UCSD-AML1 (cell line): ENCODE measurements around the gene MYBPHL.
"Not testable (repeated sequence)": the region's sequence is repeated elsewhere in the genome, so short reads cannot be mapped to it uniquely, and the experiment has no call there.

Experiments used
- DNase-seq: peaks from one replicate; lab custom pipeline; 2025; ENCODE audit not compliant: unreplicated experiment; lab: John Stamatoyannopoulos, UW

The MYBPHL gene

GRCh38 chr1:109307274-109308021 lies 637 bp upstream of the MYBPHL start:
- peak; percentile 40 for DNase-seq

DNA sequence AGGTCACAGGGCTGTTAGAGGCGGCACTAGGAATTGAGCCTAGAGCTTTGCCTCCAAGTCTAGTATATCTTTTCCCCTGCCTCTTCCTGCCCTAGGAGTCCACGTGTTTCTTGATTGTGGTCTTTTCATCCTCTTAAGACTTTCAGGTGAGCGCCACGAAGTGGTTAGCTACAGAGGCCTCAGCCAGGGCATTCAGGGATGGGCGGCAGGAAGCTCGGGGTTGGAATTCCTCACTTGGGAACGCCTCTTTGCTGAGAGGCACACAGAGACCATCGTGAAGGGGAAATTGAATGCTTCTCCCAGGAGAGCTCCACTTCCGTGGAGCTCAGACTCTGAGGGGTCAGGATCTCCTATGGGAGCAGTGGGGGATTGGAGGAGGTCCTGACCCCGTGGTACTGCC lies 820 bp downstream of the MYBPHL start:
- DNase-seq: not testable (repeated sequence)

DNA sequence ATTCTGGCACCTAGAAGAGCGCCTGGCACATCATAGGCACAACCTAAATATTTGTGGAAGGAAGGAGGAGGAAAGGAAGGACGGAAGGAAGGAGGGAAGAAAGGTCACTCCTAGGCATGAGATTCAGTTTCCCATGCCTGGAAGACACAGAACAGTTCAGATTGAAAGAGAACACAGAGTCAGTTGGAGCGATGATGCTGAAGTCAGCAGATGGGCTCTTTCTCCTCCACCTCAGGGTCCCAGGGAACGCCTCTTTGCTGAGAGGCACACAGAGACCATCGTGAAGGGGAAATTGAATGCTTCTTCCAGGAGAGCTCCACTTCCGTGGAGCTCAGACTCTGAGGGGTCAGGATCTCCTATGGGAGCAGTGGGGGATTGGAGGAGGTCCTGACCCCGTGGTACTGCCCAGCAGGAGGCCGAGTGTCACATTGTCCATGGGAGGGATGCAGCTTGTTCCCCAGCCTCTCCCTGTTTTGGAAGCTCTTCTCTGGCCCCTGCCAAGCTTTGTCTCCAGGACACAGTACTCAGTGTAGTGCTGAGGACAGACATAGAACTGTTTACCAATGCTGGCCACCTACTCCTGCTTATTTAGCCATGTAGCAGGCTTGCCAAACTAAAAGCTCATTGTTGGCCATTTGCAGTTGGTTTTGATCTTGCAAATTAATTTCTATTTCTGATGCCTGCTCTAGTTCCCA lies 2.4 kb downstream of the MYBPHL start:
- no peak for DNase-seq

DNA sequence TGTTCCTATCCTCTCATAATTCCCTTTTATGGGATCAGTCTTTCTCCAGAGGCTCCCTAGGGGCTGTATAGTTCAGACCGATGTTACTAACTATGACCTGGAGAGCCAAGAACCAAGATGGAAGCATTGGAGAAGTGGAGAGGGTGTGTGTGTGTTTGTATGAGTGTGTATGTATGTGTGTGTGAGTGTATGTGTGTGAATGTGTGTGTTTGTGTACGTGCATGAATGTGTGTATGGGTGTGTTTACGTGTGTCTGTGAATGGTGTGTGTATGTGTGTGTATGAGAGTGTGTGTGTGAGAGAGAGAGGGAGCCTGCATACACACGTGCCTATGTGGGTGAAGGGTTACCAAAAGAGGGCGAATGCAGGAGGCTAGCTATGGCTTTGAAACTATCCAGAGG lies 4.9 kb downstream of the MYBPHL start:
- no peak for DNase-seq

DNA sequence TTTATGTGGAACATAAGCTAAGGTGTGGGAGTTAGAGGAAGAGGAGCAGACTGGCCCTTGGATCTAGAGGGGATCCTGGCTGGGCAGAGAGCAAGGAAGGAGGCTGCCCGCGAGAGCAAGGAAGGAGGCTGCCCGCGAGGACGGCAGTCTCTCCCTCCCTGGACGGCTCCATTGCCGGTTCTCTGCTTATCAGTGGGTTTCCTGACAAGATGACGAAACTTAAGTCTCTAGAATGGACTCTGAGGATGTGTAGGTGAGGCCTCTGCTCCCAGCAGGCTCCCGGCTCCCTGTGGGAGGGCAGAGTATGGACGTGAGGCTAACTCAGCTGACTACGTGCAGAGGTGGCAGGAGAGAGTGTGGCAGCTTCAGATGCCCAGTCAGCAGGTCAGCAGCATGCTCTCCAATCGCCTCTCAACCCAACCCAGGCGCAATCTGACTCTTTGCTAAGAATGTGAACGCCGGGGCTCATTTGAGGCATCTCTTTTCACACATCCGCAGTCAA lies 6.1 kb downstream of the MYBPHL start:
- DNase-seq: no peak

DNA sequence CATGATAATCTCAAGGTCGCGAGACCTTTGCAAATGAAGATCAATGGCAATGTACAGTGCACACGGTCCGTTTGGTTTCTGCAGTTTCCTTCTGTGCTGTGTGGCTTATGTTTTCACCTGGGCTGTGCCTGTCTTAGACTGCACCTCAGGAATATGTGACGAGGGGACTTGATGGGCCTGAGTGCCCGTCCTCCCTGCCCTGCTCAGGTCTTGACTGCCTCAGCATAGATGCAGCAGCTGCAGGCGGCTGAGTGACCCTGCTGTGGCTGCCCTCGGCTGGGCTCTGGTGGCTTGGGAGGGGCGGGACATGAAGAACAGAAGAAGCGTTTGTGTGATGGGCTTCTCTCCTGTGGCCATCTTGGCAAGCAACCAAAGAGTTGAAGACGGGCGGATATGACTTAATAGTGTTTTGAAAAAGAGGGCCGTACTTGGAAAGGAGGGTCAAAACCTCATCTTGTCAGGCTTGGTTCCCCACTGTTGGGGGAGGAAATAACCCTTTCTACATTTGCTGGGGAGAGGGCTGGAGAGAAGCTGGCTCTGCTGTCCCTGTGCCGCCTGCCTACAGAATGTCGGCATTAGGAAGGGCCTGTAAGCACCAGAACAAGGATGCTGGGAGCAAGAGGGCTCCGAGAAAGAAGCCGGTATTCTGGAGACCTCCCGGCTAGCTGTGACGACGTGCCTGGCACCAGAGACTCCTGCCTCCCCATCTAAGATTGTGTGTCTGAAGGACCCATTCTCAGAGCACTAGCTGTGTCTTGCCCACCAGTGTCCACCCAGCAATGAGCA lies 7.1 kb downstream of the MYBPHL start:
- DNase-seq: no peak

- DNase-seq: no peak
These were observed 7.9 kb downstream of the MYBPHL start for GRCh38 chr1:109298666-109299557.

GRCh38 chr1:109296782-109297181 lies 10.0 kb downstream of the MYBPHL start:
- DNase-seq: no peak

GRCh38 chr1:109295712-109296415 lies 10.9 kb downstream of the MYBPHL start:
- no peak for DNase-seq

DNA sequence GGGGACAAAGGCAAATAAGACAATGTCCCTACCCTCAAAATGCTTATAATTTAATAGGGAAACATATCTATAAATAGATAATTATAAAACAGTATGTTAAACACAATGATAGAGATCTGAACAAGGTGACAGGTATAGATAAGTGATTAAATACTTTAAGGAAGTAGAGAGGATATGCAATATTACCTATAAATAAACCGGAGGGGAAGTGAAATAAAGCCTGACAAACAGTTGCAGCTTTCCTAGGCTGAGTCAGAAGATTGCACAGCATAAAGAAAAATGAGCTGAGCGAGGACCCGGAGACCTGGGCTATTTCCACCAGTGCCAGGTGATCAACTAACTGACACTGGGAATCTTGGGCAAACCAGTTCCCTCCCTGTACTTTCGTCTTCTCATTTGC lies 12.3 kb downstream of the MYBPHL start:
- DNase-seq: no peak

DNA sequence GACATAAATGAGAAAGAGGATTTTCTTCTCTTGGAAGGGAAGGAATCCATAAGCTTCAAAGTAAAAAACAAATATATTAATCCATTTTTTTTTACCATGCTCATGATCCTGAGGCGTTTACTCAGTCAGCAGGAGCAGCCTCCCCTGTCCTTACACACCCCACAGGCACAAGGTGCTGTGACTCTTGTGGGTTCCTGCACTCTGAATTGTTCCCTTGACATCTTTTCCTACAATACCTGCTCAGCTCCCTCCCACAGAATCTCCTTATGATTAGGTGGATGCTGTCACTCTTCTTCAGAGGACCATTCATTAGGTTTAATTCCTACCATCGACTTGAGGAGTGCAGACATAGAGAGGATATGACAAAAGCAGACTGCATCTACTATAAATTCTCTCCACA lies 13.8 kb downstream of the MYBPHL start:
- DNase-seq: no peak

- no peak for DNase-seq
These were observed 14.4 kb downstream of the MYBPHL start for GRCh38 chr1:109292364-109292763.

DNA sequence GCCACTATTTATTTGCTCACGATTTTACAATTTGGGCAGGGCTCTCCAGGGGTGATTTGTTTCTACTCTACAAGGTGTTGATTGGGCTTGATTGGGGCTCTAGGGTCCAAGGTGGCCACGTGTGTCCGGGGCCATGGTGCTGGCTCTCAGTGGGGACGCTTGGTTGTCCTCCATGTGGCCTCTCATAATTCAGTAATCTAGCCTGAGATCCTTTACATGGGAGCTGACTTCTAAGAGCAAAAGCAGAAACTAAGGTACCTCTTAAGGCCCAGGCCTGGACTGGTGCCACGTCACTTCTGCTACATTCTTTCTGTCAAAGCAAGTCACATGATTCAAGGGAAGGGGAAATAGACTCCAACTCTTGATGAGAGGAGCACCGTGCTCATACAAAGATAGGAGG lies 15.8 kb downstream of the MYBPHL start:
- no peak for DNase-seq

DNA sequence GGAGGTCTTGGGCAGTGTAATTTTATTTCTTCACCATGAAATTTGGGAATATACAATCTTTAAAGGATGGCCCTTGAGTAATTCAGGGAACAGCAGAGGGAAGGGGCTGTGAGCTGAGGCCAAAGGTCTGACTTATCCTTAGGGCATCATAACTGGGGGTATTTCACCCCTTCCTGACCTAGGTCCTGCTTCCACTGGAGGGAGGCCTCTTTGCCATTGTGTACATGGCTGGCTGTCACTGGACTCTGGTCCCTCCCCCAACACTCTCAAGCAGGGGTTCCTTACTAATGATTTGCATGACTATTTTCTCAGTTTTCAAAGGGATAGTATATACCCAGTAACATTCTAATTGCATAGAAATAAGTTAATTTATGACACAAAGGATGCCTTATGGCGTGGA lies 16.7 kb downstream of the MYBPHL start:
- no peak for DNase-seq

DNA sequence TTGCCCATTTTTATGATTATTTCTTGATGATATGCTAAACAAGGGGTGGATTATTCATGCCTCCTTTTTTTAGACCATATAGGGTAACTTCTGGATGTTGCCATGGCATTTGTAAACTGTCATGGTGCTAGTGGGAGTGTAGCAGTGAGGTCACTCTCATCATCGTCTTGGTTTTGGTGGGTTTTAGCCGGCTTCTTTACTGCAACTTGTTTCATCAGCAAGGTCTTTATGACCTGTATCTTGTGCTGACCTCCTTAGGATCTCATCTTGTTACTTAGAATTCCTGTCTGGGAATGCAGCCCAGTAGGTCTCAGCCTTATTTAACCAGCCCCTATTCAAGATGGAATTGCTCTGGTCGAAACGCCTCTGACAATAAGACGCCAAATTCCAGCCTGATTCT lies 20.0 kb downstream of the MYBPHL start:
- not testable (repeated sequence) for DNase-seq

DNA sequence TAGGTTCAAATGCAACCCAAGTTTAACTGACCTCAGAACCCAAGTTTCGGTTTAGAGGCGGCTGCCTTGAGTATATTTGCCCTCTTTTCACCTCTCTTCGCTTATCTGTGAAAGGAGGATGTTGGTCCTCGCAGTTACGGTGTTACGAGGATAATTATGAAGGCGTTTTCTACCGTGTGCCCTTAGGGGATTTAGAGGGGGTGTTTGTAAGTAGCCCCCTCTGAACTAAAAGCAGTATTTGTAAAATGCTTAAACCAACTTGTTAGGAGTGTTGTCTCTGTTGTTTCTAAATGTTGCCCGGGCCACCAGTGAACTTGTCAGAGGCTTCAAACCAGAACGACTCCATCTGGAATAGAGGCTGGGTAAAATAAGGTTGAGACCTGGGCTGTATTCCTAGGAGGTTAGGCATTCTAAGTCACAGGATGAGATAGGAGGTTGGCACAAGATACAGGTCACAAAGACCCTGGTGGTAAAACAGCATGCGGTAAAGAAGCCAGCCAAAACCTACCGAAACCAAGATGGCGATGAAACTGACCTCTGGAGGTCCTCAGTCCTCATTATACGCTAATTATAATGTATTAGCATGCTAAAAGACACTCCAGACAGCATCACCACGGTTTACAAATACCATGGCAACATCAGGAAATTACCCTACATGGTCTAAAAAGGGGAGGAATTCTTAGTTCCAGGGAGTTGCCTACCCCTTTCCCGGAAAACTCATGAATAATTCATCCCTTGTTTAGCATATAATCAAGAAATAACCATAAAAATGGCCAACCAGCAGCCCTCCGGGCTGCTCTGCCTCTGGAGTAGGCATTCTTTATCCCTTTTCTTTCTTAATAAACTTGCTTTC lies 22.8 kb downstream of the MYBPHL start:
- DNase-seq: no peak

DNA sequence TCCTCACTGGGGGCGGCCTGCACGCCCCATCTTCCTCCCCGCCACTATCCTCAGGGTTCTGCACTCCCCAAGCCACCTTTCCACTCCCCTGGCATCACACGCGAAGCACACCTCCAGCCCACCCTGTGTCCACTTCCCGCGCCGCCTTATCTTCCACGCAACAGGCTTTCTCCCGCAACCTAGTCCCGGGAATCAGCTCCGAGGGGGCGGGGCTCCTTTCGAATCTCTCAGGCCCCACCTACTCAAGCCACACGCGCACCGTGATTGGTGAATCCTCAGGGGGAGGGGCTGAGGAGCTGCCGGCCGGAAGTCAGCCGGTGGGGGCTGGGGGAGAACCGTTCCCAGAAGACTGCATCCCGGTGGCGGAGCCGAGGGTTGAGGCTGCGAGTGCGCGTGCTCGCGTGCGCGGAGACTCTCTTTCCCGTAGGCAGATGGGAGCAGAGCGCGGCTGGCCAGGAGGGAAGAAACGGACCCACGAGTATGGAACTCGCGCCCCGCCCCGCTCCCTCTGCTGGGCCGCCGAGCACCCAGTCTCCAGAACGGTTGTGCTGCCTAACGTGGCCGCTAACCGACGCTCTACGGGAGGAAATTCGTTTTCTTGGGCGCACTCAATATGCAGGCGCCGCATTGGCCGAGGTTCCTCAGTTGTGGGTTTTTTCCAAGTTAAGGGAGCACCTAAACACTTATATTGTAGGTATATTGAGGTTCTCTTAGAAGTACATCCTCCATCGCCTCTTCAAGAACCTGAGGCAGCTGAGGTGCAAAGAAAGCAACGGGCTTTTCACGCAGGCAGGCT lies 23.7 kb downstream of the MYBPHL start, which contains the start of gene PSRC1:
Gene PSRC1 (minus strand): TSS at position 194 of the 796 bp plus-strand sequence.
- peak; percentile 93 for DNase-seq

DNA sequence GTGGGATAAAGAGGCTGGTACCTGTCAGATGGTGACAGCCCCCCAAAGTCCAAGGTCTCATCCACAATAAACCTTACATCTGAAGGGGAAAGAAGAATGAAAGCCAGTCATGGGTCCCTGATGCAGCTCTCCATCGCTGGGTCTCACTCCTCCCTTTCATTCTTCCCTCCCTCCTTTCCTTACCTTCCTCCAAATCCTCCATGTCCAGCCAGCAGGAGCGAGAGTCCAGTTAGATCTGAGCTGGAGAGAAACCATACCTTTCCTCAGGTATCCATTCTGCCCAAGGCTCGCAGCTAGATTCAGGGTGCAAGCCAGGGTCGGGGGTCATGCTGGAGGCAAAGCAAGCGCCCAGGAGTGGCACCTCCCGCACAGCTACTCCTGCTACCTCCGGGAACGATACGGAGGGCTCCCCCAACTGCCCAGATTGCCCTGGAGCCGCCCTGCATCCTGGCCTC lies 24.3 kb downstream of the MYBPHL start:
- DNase-seq: no peak
